GM23248 (cell line): ENCODE data around the gene NFIC. TPM values are rescaled to one million over a fixed set of nuclear protein-coding genes. Genes with fewer than 3 reads are reported as not detected.
A peak's percentile ranks its signal among the peaks of the same experiment; 100 is the strongest.

Experiments used
- DNase-seq: peaks from one replicate; pipeline ENCODE4 v3.0.0-alpha.2; 2015
- H2AFZ ChIP-seq: fragments of 200-600 bp; sonication (generic); 2 replicates; pipeline ENCODE4 v1.6.1; 2016; ENCODE audit warnings: antibody characterized with exemption
- H3F3A ChIP-seq: fragments of 200-600 bp; sonication (generic); 2 replicates; pipeline ENCODE4 v1.6.1; 2016; ENCODE audit warnings: mild to moderate bottlenecking, antibody characterized with exemption, mixed run types; ENCODE audit not compliant: insufficient read depth
- H3K27ac ChIP-seq: fragments of 200-600 bp; sonication (generic); 2 replicates; pipeline ENCODE4 v1.5.1; 2016; ENCODE audit warnings: mild to moderate bottlenecking
- H3K27me3 ChIP-seq: fragments of 200-600 bp; sonication (generic); replicated peaks from 2 replicates; pipeline ENCODE4 v1.6.1; 2016; ENCODE audit warnings: mild to moderate bottlenecking; ENCODE audit not compliant: insufficient read depth
- H3K36me3 ChIP-seq: fragments of 200-600 bp; sonication (generic); 2 replicates; pipeline ENCODE4 v1.6.1; 2016; ENCODE audit warnings: low read depth, mild to moderate bottlenecking
- H3K4me1 ChIP-seq: fragments of 200-600 bp; sonication (generic); 2 replicates; pipeline ENCODE4 v1.6.1; 2016; ENCODE audit warnings: mild to moderate bottlenecking; ENCODE audit not compliant: insufficient read depth
- H3K4me2 ChIP-seq: fragments of 200-600 bp; sonication (generic); one replicate; pipeline ENCODE4 v1.6.1; 2016; ENCODE audit warnings: mild to moderate bottlenecking; ENCODE audit not compliant: unreplicated experiment
- H3K4me3 ChIP-seq: fragments of 200-600 bp; sonication (generic); 2 replicates; pipeline ENCODE4 v1.5.1; 2016; ENCODE audit warnings: mild to moderate bottlenecking
- H3K79me2 ChIP-seq: fragments of 200-600 bp; sonication (generic); 2 replicates; pipeline ENCODE4 v1.6.1; 2016; ENCODE audit warnings: mild to moderate bottlenecking; ENCODE audit not compliant: insufficient read depth
- H3K9ac ChIP-seq: fragments of 200-600 bp; sonication (generic); 2 replicates; pipeline ENCODE4 v1.6.1; 2016; ENCODE audit warnings: mild to moderate bottlenecking
- H3K9me2 ChIP-seq: fragments of 200-600 bp; sonication (generic); 2 replicates; pipeline ENCODE4 v1.6.1; 2016; ENCODE audit warnings: mixed run types, mild to moderate bottlenecking, moderate library complexity; ENCODE audit not compliant: insufficient read depth
- H3K9me3 ChIP-seq: fragments of 200-600 bp; sonication (generic); one replicate; pipeline ENCODE4 v1.6.1; 2017; ENCODE audit warnings: low read depth
- H4K20me1 ChIP-seq: fragments of 200-600 bp; sonication (generic); 2 replicates; pipeline ENCODE4 v1.6.0; 2016; ENCODE audit not compliant: insufficient read depth
- EZH2 ChIP-seq: fragments of 200-600 bp; sonication (generic); IDR thresholded peaks from 2 replicates; pipeline ENCODE4 v1.6.1; 2018; ENCODE audit warnings: antibody characterized with exemption, mild to moderate bottlenecking; ENCODE audit not compliant: insufficient read depth, poor library complexity, severe bottlenecking
- EZH2phosphoT487 ChIP-seq: fragments of 200-600 bp; sonication (generic); IDR thresholded peaks from 2 replicates; pipeline ENCODE4 v1.6.1; 2018; ENCODE audit warnings: antibody characterized with exemption, moderate library complexity, mild to moderate bottlenecking, low read depth; ENCODE audit not compliant: insufficient read depth
- WGBS, 2 experiments: methylation state at CpG; one replicate each; pipeline ENCODE4 v1.1.6; 2015 to 2017; ENCODE audit warnings: low lambda C conversion rate in 2 of 2, low coverage in 1 of 2; ENCODE audit errors: missing lambda C conversion rate in 2 of 2; 5-methylcytosine and 5-hydroxymethylcytosine counted together
- in situ Hi-C: fragments of 300-500 bp; cut with MboI; formaldehyde crosslinking; loops from 2 replicates; pipeline ENCODE4 v1.15.0; 2020
- polyA plus RNA-seq: library from polyadenylated mRNA; unstranded; fragments of >200 nt; fragmentation: Nextera tagmentation; extraction: Ambion mirVana; gene quantifications from 2 replicates; pipeline ENCODE4 v1.2.1, GENCODE V29; 2016
- total RNA-seq: library from RNA; depleted of rRNA; stranded (reverse); fragments of >200 nt; shearing (Covaris generic); gene quantifications from 2 replicates; pipeline ENCODE4 v1.2.3, GENCODE V29; 2014

NFIC gene
- total and polyA plus RNA-seq, 2 experiments from 2014 or later: 50.4 to 108 TPM

- no peak overlapping the region for H3K4me3 ChIP-seq
- no peak overlapping the region for H3K27ac ChIP-seq
- no peaks in the 10 kb centered on the region for H3F3A ChIP-seq
- H3K4me1 ChIP-seq: no peaks in the 10 kb centered on the region
- no peak for DNase-seq
- H3K27me3 ChIP-seq: no peaks in the 10 kb centered on the region
- no peak overlapping the region for H3K9ac ChIP-seq
- 94% methylated on average over 18 of the region's 18 CpGs for WGBS, 2 experiments
- H3K9me3 ChIP-seq: no peaks in the 10 kb centered on the region
- in situ Hi-C loops: no loop called here
- H3K79me2 ChIP-seq: peaks cover 28% of the 10 kb centered on the region
- H3K9me2 ChIP-seq: no peaks in the 10 kb centered on the region
- H4K20me1 ChIP-seq: no peaks in the 10 kb centered on the region
- H3K36me3 ChIP-seq: 0 out of 2 replicates have a peak, but pooled peaks cover 5% of the 10 kb centered on the region
- H3K4me2 ChIP-seq: no peak overlapping the region
- H2AFZ ChIP-seq: no peak overlapping the region
- TF ChIP-seq EZH2 (no peak), EZH2phosphoT487 (no peak)
Observed at GRCh38 chr19:3494559-3494958, 128.2 kb downstream of the NFIC start.

- Histone ChIP-seq H3K9me2 (no peaks in the 10 kb centered on the region), H3F3A (no peaks in the 10 kb centered on the region), H3K27ac (no peak overlapping the region), H2AFZ (no peak overlapping the region), H4K20me1 (no peaks in the 10 kb centered on the region), H3K4me1 (no peaks in the 10 kb centered on the region), H3K4me2 (no peak overlapping the region), H3K36me3 (0 out of 2 replicates have a peak, but pooled peaks cover 5% of the 10 kb centered on the region), H3K27me3 (no peaks in the 10 kb centered on the region), H3K9ac (no peak overlapping the region), H3K79me2 (peaks cover 36% of the 10 kb centered on the region), H3K9me3 (no peaks in the 10 kb centered on the region), H3K4me3 (no peak overlapping the region)
- in situ Hi-C loops: no loop called here
- TF ChIP-seq EZH2phosphoT487: no peak
- TF ChIP-seq EZH2: no peak
- 95 to 96% methylated on average over 32 of the region's 32 CpGs for WGBS, 2 experiments
- DNase-seq: no peak
Observed at GRCh38 chr19:3496392-3497273, 130.2 kb downstream of the NFIC start.

DNA sequence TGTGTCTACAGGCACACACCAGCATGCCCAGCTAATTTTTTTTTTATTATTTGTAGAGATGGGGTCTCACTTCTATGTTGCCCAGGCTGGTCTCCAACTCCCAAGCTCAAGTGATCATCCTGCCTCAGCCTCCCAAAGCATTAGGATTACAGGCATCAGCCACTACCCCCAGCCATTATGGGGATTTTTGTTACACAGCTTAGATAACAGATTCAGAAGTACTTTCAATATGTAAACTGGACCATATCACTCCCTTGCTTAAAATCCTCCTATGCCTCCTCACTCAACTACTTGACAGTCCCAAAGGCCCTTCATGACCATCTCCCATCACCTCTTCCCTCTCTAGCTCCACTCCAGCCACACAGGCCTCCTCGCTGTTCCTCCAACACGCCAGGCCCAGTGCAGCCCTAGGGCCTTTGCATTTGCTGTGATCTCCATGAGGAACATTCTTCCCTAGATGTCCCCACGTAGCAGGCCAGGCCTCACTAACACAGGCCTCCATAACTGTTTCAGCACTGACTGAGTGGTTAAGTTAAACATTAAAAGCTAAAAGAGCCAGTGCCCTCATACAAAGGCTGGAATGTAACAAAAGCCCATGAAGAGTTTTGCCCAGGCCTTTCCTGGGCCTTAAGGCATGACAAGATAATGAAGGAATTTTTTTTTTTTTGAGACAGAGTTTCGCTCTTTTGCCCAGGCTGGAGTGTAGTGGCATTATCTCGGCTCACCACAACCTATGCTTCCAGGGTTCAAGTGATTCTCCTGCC lies 131.6 kb downstream of the NFIC start:
- no peak overlapping the region for H3K27ac ChIP-seq
- TF ChIP-seq EZH2phosphoT487 (no peak), EZH2 (no peak)
- no peak overlapping the region for H3K4me2 ChIP-seq
- in situ Hi-C loops: no loop called here
- no peak overlapping the region for H3K4me3 ChIP-seq
- no peaks in the 10 kb centered on the region for H3K9me2 ChIP-seq
- H3K9ac ChIP-seq: no peak overlapping the region
- no peaks in the 10 kb centered on the region for H3K27me3 ChIP-seq
- H3K79me2 ChIP-seq: peaks cover 36% of the 10 kb centered on the region
- DNase-seq: no peak
- H3K9me3 ChIP-seq: no peaks in the 10 kb centered on the region
- no peak overlapping the region for H2AFZ ChIP-seq
- 0 out of 2 replicates have a peak, but pooled peaks cover 5% of the 10 kb centered on the region for H3K36me3 ChIP-seq
- H3K4me1 ChIP-seq: no peaks in the 10 kb centered on the region
- WGBS, 2 experiments: 92 to 93% methylated on average over 5 of the region's 5 CpGs
- H4K20me1 ChIP-seq: no peaks in the 10 kb centered on the region
- H3F3A ChIP-seq: no peaks in the 10 kb centered on the region

- TF ChIP-seq EZH2phosphoT487: no peak
- TF ChIP-seq EZH2: no peak
- in situ Hi-C loops: no loop called here
- H3K9me3 ChIP-seq: no peaks in the 10 kb centered on the region
- H3F3A ChIP-seq: no peaks in the 10 kb centered on the region
- H3K4me3 ChIP-seq: peak overlapping the region; percentile 74
- WGBS, 2 experiments: 25 to 26% methylated on average over 18 of the region's 18 CpGs
- H3K27me3 ChIP-seq: no peaks in the 10 kb centered on the region
- peak overlapping the region; percentile 86 for H2AFZ ChIP-seq
- H3K36me3 ChIP-seq: 0 out of 2 replicates have a peak, but pooled peaks cover 5% of the 10 kb centered on the region
- peak overlapping the region; percentile 84 for H3K27ac ChIP-seq
- H3K79me2 ChIP-seq: peaks cover 36% of the 10 kb centered on the region
- DNase-seq: peak; percentile 21
- H3K4me2 ChIP-seq: peak overlapping the region; percentile 83
- H3K9me2 ChIP-seq: no peaks in the 10 kb centered on the region
- no peaks in the 10 kb centered on the region for H3K4me1 ChIP-seq
- peak overlapping the region; percentile 88 for H3K9ac ChIP-seq
- H4K20me1 ChIP-seq: no peaks in the 10 kb centered on the region
Observed at GRCh38 chr19:3499738-3500428, 133.5 kb downstream of the NFIC start.
